CD4-positive, alpha-beta T cell (primary cell): ENCODE data around the gene ALPG. TPM values are rescaled to one million over a fixed set of nuclear protein-coding genes. Genes with fewer than 3 reads are reported as not detected.
"Not testable (repeated sequence)": the region's sequence is repeated elsewhere in the genome, so short reads cannot be mapped to it uniquely, and the experiment has no call there.

Source experiments
- ATAC-seq: fragments of 200-7000 bp; cut with Tn5 transposase; one replicate; pipeline ENCODE4 v1.10.0; 2022; ENCODE audit warnings: mild to moderate bottlenecking; ENCODE audit not compliant: poor library complexity
- CTCF ChIA-PET: fragments of 350-600 bp; sonication (Branson Sonifier 250); formaldehyde crosslinking; loops from one replicate; lab custom pipeline; 2021; ENCODE audit warnings: antibody characterized with exemption, inconsistent platforms; lab: Charles Lee
- POLR2A ChIA-PET: fragments of 350-600 bp; sonication (Branson Sonifier 250); formaldehyde crosslinking; loops from one replicate; lab custom pipeline; 2021; ENCODE audit warnings: antibody characterized with exemption, inconsistent platforms; lab: Charles Lee
- DNase-seq, 14 experiments: peaks; one replicate each; pipeline ENCODE4 v3.0.0-alpha.2; 2013 to 2020; ENCODE audit warnings: mixed read lengths in 2 of 14
- H3K27ac ChIP-seq, 2 donors: one replicate each; pipeline versions ENCODE4 v1.5.1 to v1.7.0; 2013; ENCODE audit warnings: low read length in 2 of 2, low read depth in 1 of 2, mild to moderate bottlenecking in 1 of 2
- H3K27me3 ChIP-seq, 2 experiments: 1 replicate in 1 of 2; 2 replicates in 1 of 2; pipeline versions ENCODE4 v1.6.1 to v1.7.0; 2013; ENCODE audit warnings: low read length in 2 of 2, control low read depth in 1 of 2, mild to moderate bottlenecking in 1 of 2, moderate library complexity in 1 of 2; ENCODE audit not compliant: insufficient read depth in 2 of 2, control insufficient read depth in 1 of 2
- H3K36me3 ChIP-seq: one replicate; pipeline ENCODE4 v1.6.1; 2013; ENCODE audit warnings: low read length, control low read depth; ENCODE audit not compliant: insufficient read depth
- H3K4me1 ChIP-seq: one replicate; pipeline ENCODE4 v1.6.1; 2013; ENCODE audit warnings: low read length, control low read depth; ENCODE audit not compliant: insufficient read depth
- H3K4me3 ChIP-seq: one replicate; pipeline ENCODE4 v1.5.1; 2013; ENCODE audit warnings: mild to moderate bottlenecking, low read length, moderate library complexity
- H3K9me3 ChIP-seq, 2 experiments: 1 replicate in 1 of 2; 2 replicates in 1 of 2; pipeline versions ENCODE4 v1.6.1 to v1.7.0; 2013; ENCODE audit warnings: low read length in 2 of 2, mild to moderate bottlenecking in 2 of 2, control low read depth in 1 of 2, moderate library complexity in 1 of 2; ENCODE audit not compliant: control insufficient read depth in 1 of 2, insufficient read depth in 1 of 2
- H3K27ac Mint-ChIP-seq: one replicate; pipeline ENCODE4 v1.8.0; 2020; ENCODE audit warnings: mixed read lengths
- H3K27me3 Mint-ChIP-seq: one replicate; pipeline ENCODE4 v1.8.0; 2021; ENCODE audit warnings: mixed read lengths
- H3K36me3 Mint-ChIP-seq: one replicate; pipeline ENCODE4 v1.8.0; 2021; ENCODE audit warnings: low read depth, mixed read lengths
- H3K4me1 Mint-ChIP-seq: one replicate; pipeline ENCODE4 v1.8.0; 2021; ENCODE audit warnings: low read depth, mixed read lengths
- H3K4me3 Mint-ChIP-seq: one replicate; pipeline ENCODE4 v1.8.0; 2020; ENCODE audit warnings: mild to moderate bottlenecking, mixed read lengths
- H3K9me3 Mint-ChIP-seq: one replicate; pipeline ENCODE4 v1.8.0; 2020; ENCODE audit warnings: mixed read lengths
- CTCF ChIP-seq: fragments of 200-600 bp; IDR thresholded peaks from one replicate; pipeline ENCODE4 v1.8.0; 2022; ENCODE audit warnings: antibody characterized with exemption, mild to moderate bottlenecking
- intact Hi-C, 2 experiments: fragments of 100-400 bp; cut with DNase I in 1 of 2; cut with micrococcal nuclease in 1 of 2; formaldehyde crosslinking; loops; one replicate each; pipeline versions ENCODE4 v1.15.1 to v1.9.0; 2023 to 2025; cut with DNase I, micrococcal nuclease
- total RNA-seq, 174 experiments: library from RNA in 2 of 174; stranded (reverse) in 2 of 174; gene quantifications; one replicate each; pipeline ENCODE4 v1.2.3 and lab custom pipeline; 2021 to 2026

The ALPG gene
- total RNA-seq, 2 experiments from 2014 or later = not detected

GRCh38 chr2:232409617-232410016 is 3.0 kb downstream of the ALPG start:
- POLR2A ChIA-PET, H3K36me3 Mint-ChIP-seq, DNase-seq, H3K4me1 ChIP-seq, H3K9me3 ChIP-seq, H3K27ac Mint-ChIP-seq, H3K36me3 ChIP-seq, H3K27me3 ChIP-seq, intact Hi-C loops, ATAC-seq, H3K9me3 Mint-ChIP-seq, H3K4me3 Mint-ChIP-seq, CTCF ChIA-PET, H3K4me3 ChIP-seq, H3K27ac ChIP-seq: not testable (repeated sequence)
- peaks cover 12% of the 10 kb centered on the region for H3K4me1 Mint-ChIP-seq
- peaks cover 34% of the 10 kb centered on the region for H3K27me3 Mint-ChIP-seq

- no peak overlapping the region for H3K27ac Mint-ChIP-seq
- TF ChIP-seq CTCF = no peak
- Histone ChIP-seq H3K9me3 (no peaks in the 10 kb centered on the region), H3K36me3 (no peaks in the 10 kb centered on the region), H3K4me1 (no peaks in the 10 kb centered on the region), H3K27me3 (peaks cover 3 to 10% of the 10 kb centered on the region in 2 experiments), H3K27ac (no peak overlapping the region), H3K4me3 (no peak overlapping the region)
- CTCF ChIA-PET = no interaction called here
- POLR2A ChIA-PET = no interaction called here
- H3K36me3 Mint-ChIP-seq = no peaks in the 10 kb centered on the region
- peaks cover 36% of the 10 kb centered on the region for H3K27me3 Mint-ChIP-seq
- no peaks in the 10 kb centered on the region for H3K9me3 Mint-ChIP-seq
- ATAC-seq (no peak), DNase-seq (no peak)
- no peak overlapping the region for H3K4me3 Mint-ChIP-seq
- H3K4me1 Mint-ChIP-seq = peaks cover 12% of the 10 kb centered on the region
- intact Hi-C loops = no loop called here
Measured at GRCh38 chr2:232410238-232410900, 3.7 kb downstream of the ALPG start.

- no peak overlapping the region for H3K27ac Mint-ChIP-seq
- peaks cover 12% of the 10 kb centered on the region for H3K4me1 Mint-ChIP-seq
- no peaks in the 10 kb centered on the region for H3K9me3 Mint-ChIP-seq
- POLR2A ChIA-PET = no interaction called here
- no peak overlapping the region for H3K4me3 Mint-ChIP-seq
- H3K9me3 ChIP-seq = no peaks in the 10 kb centered on the region
- CTCF ChIA-PET = no interaction called here
- peaks cover 49% of the 10 kb centered on the region for H3K27me3 Mint-ChIP-seq
- H3K27me3 ChIP-seq = peaks cover 8 to 20% of the 10 kb centered on the region in 2 experiments
- H3K4me3 ChIP-seq = no peak overlapping the region
- DNase-seq (no peak), ATAC-seq (no peak)
- no peaks in the 10 kb centered on the region for H3K36me3 Mint-ChIP-seq
- no peak for TF ChIP-seq CTCF
- H3K4me1 ChIP-seq = no peaks in the 10 kb centered on the region
- intact Hi-C loops = no loop called here
- no peak overlapping the region for H3K27ac ChIP-seq
- no peaks in the 10 kb centered on the region for H3K36me3 ChIP-seq
Measured at GRCh38 chr2:232411901-232412629, 5.4 kb downstream of the ALPG start.
